MM.1S (cell line): ENCODE measurements around the gene RPS14.

Experiments
- CTCF ChIP-seq: fragments of 300-600 bp; sonication (generic); IDR thresholded peaks from 2 replicates; pipeline ENCODE4 v1.5.1; 2016; ENCODE audit warnings: antibody characterized with exemption, low read length, mixed read lengths
- EZH2 ChIP-seq: fragments of 300-600 bp; sonication (generic); optimal IDR thresholded peaks from 2 replicates; pipeline ENCODE3; 2017; ENCODE audit warnings: low read depth, mild to moderate bottlenecking, antibody characterized with exemption, low read length, mixed read lengths
- EZH2phosphoT487 ChIP-seq: fragments of 300-600 bp; sonication (generic); IDR thresholded peaks from 2 replicates; pipeline ENCODE4 v1.6.1; 2018; ENCODE audit warnings: antibody characterized with exemption, low read length

- no peak for TF ChIP-seq CTCF
- no peak for TF ChIP-seq EZH2
- TF ChIP-seq EZH2phosphoT487, result no peak
Measured at GRCh38 chr5:150408231-150408943, 41.2 kb downstream of the RPS14 start.
